ENCODE data around the gene CCDC86.

The CCDC86 gene

DNA sequence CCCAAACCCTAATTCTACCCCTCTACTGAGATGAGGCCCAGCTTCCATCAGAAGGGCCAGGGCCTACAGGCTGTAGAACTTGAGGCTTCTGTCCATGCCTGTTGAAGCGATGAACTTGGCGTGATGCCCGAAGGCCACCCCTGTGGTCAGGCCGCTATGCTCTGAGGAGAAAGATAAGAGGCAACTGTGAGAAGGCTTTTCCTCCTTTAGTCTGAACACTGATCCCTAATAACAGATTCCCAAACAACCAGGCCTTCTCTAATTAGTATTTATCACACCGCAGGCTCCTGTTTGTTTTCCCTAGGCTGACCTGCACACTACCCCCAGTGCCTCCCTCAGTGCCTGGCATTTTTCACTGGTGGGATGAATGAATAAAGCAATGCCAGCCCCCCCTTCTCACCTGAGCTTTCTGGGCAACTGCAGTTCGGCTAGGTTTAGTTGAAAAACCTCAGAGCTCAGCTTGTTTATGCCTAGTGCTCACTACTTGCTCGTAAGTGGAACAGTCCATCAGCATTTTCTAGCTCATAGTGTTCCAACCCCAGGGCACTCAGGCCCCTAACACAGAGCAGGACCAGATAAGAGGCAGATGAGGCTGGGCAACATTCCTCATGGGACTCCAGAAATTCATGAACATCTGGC lies 49.3 kb downstream of the CCDC86 start:
- no peak for DNase-seq (ENCODE audit: low read depth)

DNA sequence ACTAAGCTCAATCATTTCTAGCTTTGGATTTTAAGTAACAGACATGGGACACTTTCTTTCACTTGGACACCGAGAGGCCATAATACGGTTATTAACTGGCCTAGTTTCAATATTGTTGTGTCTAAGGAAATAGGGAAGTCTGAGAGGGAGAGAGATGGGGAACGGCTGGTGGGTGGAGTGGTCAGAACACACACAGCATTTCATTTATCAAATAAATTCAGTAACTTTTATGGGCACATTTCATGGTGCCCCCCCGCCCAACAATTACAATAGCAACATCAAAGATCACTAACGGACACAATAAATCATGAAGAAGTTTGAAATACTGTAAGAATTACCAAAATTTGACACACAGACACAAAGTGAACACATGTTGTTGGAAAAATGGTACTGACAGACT lies 53.8 kb downstream of the CCDC86 start:
- no peak for DNase-seq (ENCODE audit: low read depth)

DNA sequence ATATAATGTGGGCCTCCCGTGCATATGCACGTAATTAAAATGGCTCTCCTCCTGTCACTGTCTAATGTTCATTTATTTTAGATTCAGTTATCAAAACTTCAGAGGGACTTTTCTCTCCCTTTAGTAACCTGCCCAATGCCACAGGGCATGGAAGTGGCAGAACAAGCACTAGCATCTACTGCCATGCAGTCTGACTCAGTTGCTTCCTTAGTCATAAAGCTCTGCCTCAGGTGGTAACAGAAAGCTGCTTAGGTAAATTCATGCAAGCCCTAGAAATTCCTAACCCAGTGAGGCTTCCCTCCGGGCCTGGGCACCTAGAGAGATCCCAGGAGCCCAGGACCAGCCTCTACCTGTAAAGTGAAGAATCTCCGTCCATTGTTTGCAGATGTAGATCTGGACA lies 55.6 kb downstream of the CCDC86 start:
- DNase-seq (ENCODE audit: low read depth) = no peak

DNA sequence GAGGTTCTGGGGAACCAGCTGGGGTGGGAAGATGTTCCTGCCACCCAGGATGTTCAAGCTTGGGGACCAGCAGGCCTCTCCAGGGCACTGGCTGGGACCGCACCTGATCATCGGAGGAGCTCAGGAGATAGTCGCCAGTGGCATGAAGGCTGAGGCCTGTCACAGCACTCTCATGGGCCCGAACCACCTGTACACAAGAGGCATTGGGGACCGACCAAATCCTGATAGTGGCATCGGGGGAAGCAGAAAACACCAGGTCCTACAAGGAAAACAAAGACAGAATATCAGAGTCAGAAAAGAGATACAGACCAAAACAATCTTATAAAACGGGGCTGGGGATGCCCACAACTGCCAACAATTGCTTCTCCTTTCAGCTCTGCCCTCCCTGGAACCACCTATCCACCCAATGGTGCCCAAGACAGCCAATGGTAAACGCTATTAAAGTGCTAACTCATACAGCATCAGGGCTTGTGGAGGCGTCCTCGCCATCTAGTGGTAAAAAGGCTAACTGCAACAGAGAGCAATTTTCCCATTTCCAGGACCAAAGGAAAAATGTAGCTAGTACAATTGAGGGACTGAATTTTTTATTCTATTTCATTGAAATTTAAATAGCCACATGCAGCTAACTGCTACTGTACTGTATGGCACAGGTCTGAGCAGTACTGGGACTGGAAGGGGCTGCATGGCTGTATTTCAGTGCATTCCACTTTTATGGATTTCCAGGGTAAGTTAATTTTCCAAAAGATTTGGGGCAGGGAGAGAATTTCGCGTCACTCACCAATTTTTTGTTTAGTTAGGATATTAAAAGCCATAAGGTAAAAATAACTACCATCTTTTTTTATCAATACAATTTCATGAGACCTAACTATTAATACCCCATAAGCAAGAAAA lies 57.4 kb downstream of the CCDC86 start:
- DNase-seq (ENCODE audit: low read depth) = no peak

DNA sequence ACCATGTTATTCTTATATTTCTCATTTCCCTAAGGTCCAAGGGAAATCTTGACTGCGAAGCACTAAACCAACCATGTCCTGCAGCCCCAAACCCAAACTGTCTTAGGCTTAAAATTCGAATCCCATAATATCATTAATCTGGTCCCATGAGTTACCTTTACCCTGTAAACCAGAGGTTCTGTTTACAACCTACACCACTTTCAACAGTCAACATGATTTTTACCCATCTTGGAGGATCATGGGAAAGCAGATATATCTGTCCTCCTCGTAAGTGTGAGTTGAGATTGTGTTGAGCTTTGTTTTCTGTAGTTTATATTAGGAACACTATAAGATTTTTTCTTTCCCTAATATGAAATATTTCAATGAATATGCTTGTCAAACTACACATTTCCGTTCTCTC lies 58.1 kb downstream of the CCDC86 start:
- DNase-seq (ENCODE audit: low read depth) = no peak
